HEK293 (cell line): ENCODE measurements around the gene GLIPR1.

Source experiments
- CTCF ChIA-PET: fragments of 350-600 bp; formaldehyde crosslinking; extraction: SDS; loops from one replicate; lab custom pipeline; 2021; ENCODE audit warnings: antibody characterized with exemption; lab: Yijun Ruan, JAX
- POLR2A ChIA-PET: fragments of 300-600 bp; formaldehyde crosslinking; extraction: SDS; loops from one replicate; lab custom pipeline; 2020; ENCODE audit warnings: antibody characterized with exemption, inconsistent platforms; lab: Yijun Ruan, JAX
- H3K27ac ChIP-seq: fragments of 200-500 bp; sonication (Bioruptor generic); 2 replicates; pipeline ENCODE4 v1.5.1; 2014; ENCODE audit warnings: low read depth, low read length, control low read depth, inconsistent platforms; ENCODE audit errors: extremely low read depth
- H3K36me3 ChIP-seq, 2 experiments: fragments of 200-500 bp in 1 of 2; sonication (Bioruptor generic) in 1 of 2; 1 replicate in 1 of 2; 2 replicates in 1 of 2; pipeline ENCODE4 v1.5.1; 2014 to 2017; ENCODE audit warnings: inconsistent platforms in 2 of 2, low read length in 2 of 2; ENCODE audit not compliant: control insufficient read depth in 2 of 2, insufficient read depth in 1 of 2
- H3K4me1 ChIP-seq: fragments of 200-500 bp; sonication (Bioruptor generic); 2 replicates; pipeline ENCODE4 v1.5.1; 2014; ENCODE audit warnings: mild to moderate bottlenecking, low read length, inconsistent platforms; ENCODE audit not compliant: control insufficient read depth, insufficient read depth
- H3K4me3 ChIP-seq: 2 replicates; pipeline ENCODE4 v1.5.1; 2011; ENCODE audit warnings: low read depth, mild to moderate bottlenecking, control low read depth, low read length, moderate library complexity
- H3K9me3 ChIP-seq: fragments of 200-500 bp; sonication (Bioruptor generic); 2 replicates; pipeline ENCODE4 v1.5.1; 2014; ENCODE audit warnings: low read depth, low read length, inconsistent platforms; ENCODE audit not compliant: control insufficient read depth, insufficient read depth
- ATF2 ChIP-seq: fragments of 450-650 bp; formaldehyde crosslinking; IDR thresholded peaks from 2 replicates; pipeline ENCODE4 v1.5.1; 2016; ENCODE audit warnings: missing biosample characterization, missing genetic modification characterization, low read depth
- EGR2 ChIP-seq: fragments of 450-650 bp; formaldehyde crosslinking; IDR thresholded peaks from 2 replicates; pipeline ENCODE4 v1.5.1; 2016; ENCODE audit warnings: low read depth, missing biosample characterization, missing genetic modification characterization
- HOXC10 ChIP-seq: sonication (generic); formaldehyde crosslinking; IDR thresholded peaks from 2 replicates; pipeline ENCODE4 v1.8.1; 2023; ENCODE audit warnings: mild to moderate bottlenecking, missing genetic modification reagents
- KLF8 ChIP-seq: fragments of 450-650 bp; formaldehyde crosslinking; IDR thresholded peaks from 2 replicates; pipeline ENCODE4 v1.5.1; 2016; ENCODE audit warnings: missing biosample characterization, missing genetic modification characterization
- PRDM4 ChIP-seq: fragments of 450-650 bp; formaldehyde crosslinking; IDR thresholded peaks from 2 replicates; pipeline ENCODE4 v1.5.1; 2017; ENCODE audit warnings: missing biosample characterization, missing genetic modification characterization
- ZBTB10 ChIP-seq: fragments of 450-650 bp; formaldehyde crosslinking; IDR thresholded peaks from 2 replicates; pipeline ENCODE4 v1.5.1; 2016; ENCODE audit warnings: missing biosample characterization, missing genetic modification characterization
- ZBTB26 ChIP-seq: fragments of 450-650 bp; formaldehyde crosslinking; optimal IDR thresholded peaks from 2 replicates; pipeline ENCODE3; 2016; ENCODE audit warnings: missing biosample characterization, mild to moderate bottlenecking, missing genetic modification characterization
- ZFHX2 ChIP-seq: fragments of 450-650 bp; formaldehyde crosslinking; conservative IDR thresholded peaks from 2 replicates; pipeline ENCODE4 v1.5.1; 2016; ENCODE audit warnings: missing biosample characterization, missing genetic modification characterization
- ZFP3 ChIP-seq: fragments of 450-650 bp; formaldehyde crosslinking; IDR thresholded peaks from 2 replicates; pipeline ENCODE4 v1.5.1; 2016; ENCODE audit warnings: low read depth, missing biosample characterization, missing genetic modification characterization
- ZFP37 ChIP-seq: fragments of 450-650 bp; formaldehyde crosslinking; IDR thresholded peaks from 2 replicates; pipeline ENCODE4 v1.5.1; 2016; ENCODE audit warnings: missing biosample characterization, missing genetic modification characterization
- ZFP69B ChIP-seq: fragments of 450-650 bp; formaldehyde crosslinking; IDR thresholded peaks from 2 replicates; pipeline ENCODE4 v1.5.1; 2016; ENCODE audit warnings: missing biosample characterization, missing genetic modification characterization
- ZNF132 ChIP-seq: fragments of 450-650 bp; formaldehyde crosslinking; IDR thresholded peaks from 2 replicates; pipeline ENCODE4 v1.5.1; 2017; ENCODE audit warnings: missing biosample characterization, missing genetic modification characterization, borderline replicate concordance
- ZNF138 ChIP-seq: fragments of 450-650 bp; formaldehyde crosslinking; IDR thresholded peaks from 2 replicates; pipeline ENCODE4 v1.5.1; 2016; ENCODE audit warnings: missing biosample characterization, missing genetic modification characterization, borderline replicate concordance
- ZNF146 ChIP-seq: fragments of 450-650 bp; formaldehyde crosslinking; IDR thresholded peaks from 2 replicates; pipeline ENCODE4 v1.5.1; 2016; ENCODE audit warnings: missing biosample characterization, missing genetic modification characterization
- ZNF16 ChIP-seq: fragments of 450-650 bp; formaldehyde crosslinking; IDR thresholded peaks from 2 replicates; pipeline ENCODE4 v1.5.1; 2016; ENCODE audit warnings: low read depth, missing biosample characterization, missing genetic modification characterization
- ZNF239 ChIP-seq: fragments of 450-650 bp; formaldehyde crosslinking; IDR thresholded peaks from 2 replicates; pipeline ENCODE4 v1.5.1; 2016; ENCODE audit warnings: missing biosample characterization, missing genetic modification characterization
- ZNF274 ChIP-seq, 2 experiments: fragments of 200-500 bp in 1 of 2; fragments of 450-650 bp in 1 of 2; sonication (Bioruptor generic) in 1 of 2; formaldehyde crosslinking in 1 of 2; IDR thresholded peaks; 2 replicates each; pipeline versions ENCODE4 v1.5.1 to v1.6.1; 2014 to 2016; ENCODE audit warnings: borderline replicate concordance in 1 of 2, inconsistent platforms in 1 of 2, low read length in 1 of 2, missing biosample characterization in 1 of 2, missing genetic modification characterization in 1 of 2
- ZNF449 ChIP-seq: fragments of 450-650 bp; formaldehyde crosslinking; IDR thresholded peaks from 2 replicates; pipeline ENCODE4 v1.5.1; 2017; ENCODE audit warnings: missing biosample characterization, mild to moderate bottlenecking, missing genetic modification characterization, moderate library complexity
- ZNF600 ChIP-seq: fragments of 450-650 bp; formaldehyde crosslinking; IDR thresholded peaks from 2 replicates; pipeline ENCODE4 v1.5.1; 2016; ENCODE audit warnings: missing biosample characterization, missing genetic modification characterization
- ZNF623 ChIP-seq: fragments of 450-650 bp; formaldehyde crosslinking; IDR thresholded peaks from 2 replicates; pipeline ENCODE4 v1.5.1; 2016; ENCODE audit warnings: missing biosample characterization, missing genetic modification characterization
- ZNF660 ChIP-seq: fragments of 450-650 bp; IDR thresholded peaks from 2 replicates; pipeline ENCODE4 v1.5.1; 2018; ENCODE audit warnings: missing biosample characterization, mild to moderate bottlenecking, missing genetic modification characterization
- ZNF692 ChIP-seq: fragments of 450-650 bp; formaldehyde crosslinking; IDR thresholded peaks from 2 replicates; pipeline ENCODE4 v1.5.1; 2016; ENCODE audit warnings: missing biosample characterization, missing genetic modification characterization
- ZNF785 ChIP-seq: fragments of 450-650 bp; formaldehyde crosslinking; IDR thresholded peaks from 2 replicates; pipeline ENCODE4 v1.5.1; 2016; ENCODE audit warnings: missing biosample characterization, missing genetic modification characterization
- ZNF792 ChIP-seq: fragments of 450-650 bp; formaldehyde crosslinking; IDR thresholded peaks from 2 replicates; pipeline ENCODE4 v1.5.1; 2016; ENCODE audit warnings: missing biosample characterization, missing genetic modification characterization
- ZNF830 ChIP-seq: fragments of 450-650 bp; IDR thresholded peaks from 2 replicates; pipeline ENCODE4 v1.5.0; 2018; ENCODE audit warnings: missing biosample characterization, missing genetic modification characterization, low read depth, mild to moderate bottlenecking, moderate library complexity
- ZSCAN16 ChIP-seq: fragments of 450-650 bp; formaldehyde crosslinking; IDR thresholded peaks from 2 replicates; pipeline ENCODE4 v1.5.1; 2016; ENCODE audit warnings: missing biosample characterization, missing genetic modification characterization

The GLIPR1 gene

GRCh38 chr12:75551477-75551876, 70.9 kb downstream of the GLIPR1 start:
- Histone ChIP-seq H3K9me3 (no peaks in the 10 kb centered on the region), H3K4me3 (no peak overlapping the region), H3K36me3 (no peaks in the 10 kb centered on the region), H3K27ac (no peak overlapping the region), H3K4me1 (peaks cover 7% of the 10 kb centered on the region; the same call in 1 of the 2 replicates)
- no peak for TF ChIP-seq ZNF16 (tag by site-specific recombination)
- TF ChIP-seq ZNF830 (tag by site-specific recombination): no peak
- TF ChIP-seq ZNF792 (tag by site-specific recombination): no peak
- TF ChIP-seq ATF2 (tag by site-specific recombination): no peak
- TF ChIP-seq ZNF274 (IDR thresholded peaks at IDR 0.05; ENCODE audit: low read length): no peak
- TF ChIP-seq ZNF274 (tag by site-specific recombination; IDR thresholded peaks at IDR 0.05; ENCODE audit: borderline replicate concordance): no peak
- TF ChIP-seq ZFP37 (tag by site-specific recombination): no peak
- TF ChIP-seq ZNF449 (tag by site-specific recombination): no peak
- no peak for TF ChIP-seq ZNF623
- TF ChIP-seq HOXC10 (CRISPR knock-in tag): no peak
- no peak for TF ChIP-seq ZBTB26 (tag by site-specific recombination)
- no peak for TF ChIP-seq ZNF138 (tag by site-specific recombination)
- no peak for TF ChIP-seq ZNF146 (tag by site-specific recombination)
- no peak for TF ChIP-seq ZNF132 (tag by site-specific recombination)
- TF ChIP-seq ZNF785 (tag by site-specific recombination): no peak
- TF ChIP-seq ZFHX2 (tag by site-specific recombination): no peak
- no peak for TF ChIP-seq ZNF660 (tag by site-specific recombination)
- TF ChIP-seq ZSCAN16 (tag by site-specific recombination): no peak
- TF ChIP-seq ZFP69B: no peak
- no peak for TF ChIP-seq KLF8 (tag by site-specific recombination)
- ChIA-PET CTCF (interaction anchor here (1.0 kb wide), 1 partner anchor 8 kb away, joined by 4 read pairs; no protein-coding TSS in a partner anchor), POLR2A (no interaction called here)

GRCh38 chr12:75553398-75553797, 72.8 kb downstream of the GLIPR1 start:
- Histone ChIP-seq H3K4me3 (no peak overlapping the region), H3K4me1 (peaks cover 7% of the 10 kb centered on the region; the same call in 1 of the 2 replicates), H3K9me3 (no peaks in the 10 kb centered on the region), H3K36me3 (no peaks in the 10 kb centered on the region), H3K27ac (no peak overlapping the region)
- CTCF ChIA-PET: no interaction called here
- POLR2A ChIA-PET: no interaction called here
- no peak for TF ChIP-seq ZNF692
- TF ChIP-seq ZFHX2 (tag by site-specific recombination): no peak
- TF ChIP-seq EGR2 (tag by site-specific recombination): no peak
- TF ChIP-seq ZNF600 (tag by site-specific recombination): no peak
- TF ChIP-seq ZBTB10 (tag by site-specific recombination): no peak
- no peak for TF ChIP-seq PRDM4
- no peak for TF ChIP-seq ZFP3 (tag by site-specific recombination)
- TF ChIP-seq ZNF239 (tag by site-specific recombination): no peak
